H9 (cell line): ENCODE measurements around the gene DSEL. TPM values are rescaled to one million over a fixed set of nuclear protein-coding genes. Genes with fewer than 3 reads are reported as not detected.

ENCODE experiments used
- DNase-seq: peaks from one replicate; pipeline ENCODE4 v3.0.0-alpha.2; 2017
- H2AFZ ChIP-seq: one replicate; pipeline ENCODE4 v1.6.1; 2013; ENCODE audit warnings: mild to moderate bottlenecking, low read length, control low read depth, moderate library complexity
- H2AK5ac ChIP-seq: 2 replicates; pipeline ENCODE4 v1.6.1; 2013; ENCODE audit warnings: low read length, control low read depth, mixed read lengths; ENCODE audit not compliant: insufficient read length
- H2BK120ac ChIP-seq: one replicate; pipeline ENCODE4 v1.6.1; 2013; ENCODE audit warnings: low read depth, mild to moderate bottlenecking, low read length, control low read depth, inconsistent platforms; ENCODE audit not compliant: poor library complexity, severe bottlenecking
- H2BK12ac ChIP-seq: 2 replicates; pipeline ENCODE4 v1.6.1; 2013; ENCODE audit warnings: low read length, control low read depth, mixed read lengths, low read depth; ENCODE audit not compliant: insufficient read length
- H2BK15ac ChIP-seq: 2 replicates; pipeline ENCODE4 v1.6.1; 2013; ENCODE audit warnings: low read depth, low read length, control low read depth
- H2BK20ac ChIP-seq: one replicate; pipeline ENCODE4 v1.6.1; 2013; ENCODE audit warnings: low read depth, mild to moderate bottlenecking, low read length, control low read depth, inconsistent platforms; ENCODE audit not compliant: poor library complexity, severe bottlenecking
- H2BK5ac ChIP-seq: 2 replicates; pipeline ENCODE4 v1.6.1; 2013; ENCODE audit warnings: low read length, control low read depth, mixed read lengths; ENCODE audit not compliant: insufficient read length
- H3K14ac ChIP-seq: 2 replicates; pipeline ENCODE4 v1.6.1; 2013; ENCODE audit warnings: low read length, control low read depth; ENCODE audit not compliant: insufficient read depth
- H3K18ac ChIP-seq: 2 replicates; pipeline ENCODE4 v1.6.1; 2013; ENCODE audit warnings: low read depth, mild to moderate bottlenecking, mixed read lengths, low read length, control low read depth; ENCODE audit not compliant: insufficient read length
- H3K23ac ChIP-seq: 2 replicates; pipeline ENCODE4 v1.6.1; 2013; ENCODE audit warnings: low read length, control low read depth, mixed read lengths, low read depth; ENCODE audit not compliant: insufficient read length
- H3K23me2 ChIP-seq: 2 replicates; pipeline ENCODE4 v1.6.1; 2013; ENCODE audit warnings: low read depth, mild to moderate bottlenecking, mixed read lengths, low read length, control low read depth; ENCODE audit not compliant: insufficient read length, poor library complexity, severe bottlenecking
- H3K27ac ChIP-seq: 2 replicates; pipeline ENCODE4 v1.5.1; 2013; ENCODE audit warnings: low read length, control low read depth, mixed read lengths, low read depth; ENCODE audit not compliant: insufficient read length
- H3K27me3 ChIP-seq: 2 replicates; pipeline ENCODE4 v1.6.1; 2013; ENCODE audit warnings: low read length, control low read depth, inconsistent platforms; ENCODE audit not compliant: insufficient read depth
- H3K4ac ChIP-seq: 2 replicates; pipeline ENCODE4 v1.6.1; 2013; ENCODE audit warnings: low read depth, mild to moderate bottlenecking, control low read depth, inconsistent platforms, low read length, moderate library complexity
- H3K4me1 ChIP-seq: 2 replicates; pipeline ENCODE4 v1.6.1; 2013; ENCODE audit warnings: low read length, control low read depth, inconsistent platforms; ENCODE audit not compliant: insufficient read depth
- H3K4me2 ChIP-seq: 2 replicates; pipeline ENCODE4 v1.6.1; 2013; ENCODE audit warnings: low read length, control low read depth, mixed read lengths; ENCODE audit not compliant: insufficient read length, insufficient read depth
- H3K56ac ChIP-seq: 2 replicates; pipeline ENCODE4 v1.6.1; 2013; ENCODE audit warnings: low read depth, mild to moderate bottlenecking, mixed read lengths, low read length, control low read depth; ENCODE audit not compliant: insufficient read length
- H3K79me1 ChIP-seq: 2 replicates; pipeline ENCODE4 v1.6.1; 2013; ENCODE audit warnings: low read depth, mild to moderate bottlenecking, moderate library complexity, low read length, control low read depth, inconsistent platforms; ENCODE audit not compliant: insufficient read depth, poor library complexity, severe bottlenecking
- H3K79me2 ChIP-seq: 2 replicates; pipeline ENCODE4 v1.6.1; 2013; ENCODE audit warnings: low read length, control low read depth, inconsistent platforms; ENCODE audit not compliant: insufficient read depth
- H3K9ac ChIP-seq: 2 replicates; pipeline ENCODE4 v1.6.1; 2013; ENCODE audit warnings: low read length, control low read depth, mixed read lengths; ENCODE audit not compliant: insufficient read length; ENCODE audit errors: extremely low read depth
- H3K9me3 ChIP-seq: one replicate; pipeline ENCODE4 v1.6.1; 2013; ENCODE audit warnings: low read depth, low read length, inconsistent platforms; ENCODE audit not compliant: control insufficient read depth
- H3T11ph ChIP-seq: one replicate; pipeline ENCODE4 v1.6.1; 2013; ENCODE audit warnings: mild to moderate bottlenecking, low read length, control low read depth, inconsistent platforms
- H4K20me1 ChIP-seq: one replicate; pipeline ENCODE4 v1.6.1; 2013; ENCODE audit not compliant: control insufficient read depth, insufficient read length, insufficient read depth
- H4K5ac ChIP-seq: 2 replicates; pipeline ENCODE4 v1.6.1; 2013; ENCODE audit warnings: low read depth, mild to moderate bottlenecking, mixed read lengths, low read length, control low read depth; ENCODE audit not compliant: insufficient read length
- H4K8ac ChIP-seq: replicated peaks from 2 replicates; pipeline ENCODE4 v1.6.1; 2013; ENCODE audit warnings: low read length, control low read depth, mixed read lengths, low read depth; ENCODE audit not compliant: insufficient read length
- H4K91ac ChIP-seq: 2 replicates; pipeline ENCODE4 v1.6.1; 2013; ENCODE audit warnings: low read depth, mild to moderate bottlenecking, moderate library complexity, mixed read lengths, low read length, control low read depth; ENCODE audit not compliant: insufficient read length
- H3K27ac Mint-ChIP-seq, 3 experiments: 2 replicates in 2 of 3; 3 replicates in 1 of 3; pipeline ENCODE4 v1.8.0; 2020 to 2021; ENCODE audit warnings: mixed read lengths in 3 of 3, mild to moderate bottlenecking in 1 of 3, moderate library complexity in 1 of 3
- H3K27me3 Mint-ChIP-seq: 2 replicates; pipeline ENCODE4 v1.8.0; 2021; ENCODE audit warnings: low read depth, mild to moderate bottlenecking, moderate library complexity, mixed read lengths
- H3K36me3 Mint-ChIP-seq, 3 experiments: 2 replicates in 2 of 3; 3 replicates in 1 of 3; pipeline ENCODE4 v1.8.0; 2020 to 2021; ENCODE audit warnings: low read depth in 3 of 3, mixed read lengths in 3 of 3; ENCODE audit not compliant: insufficient read depth in 1 of 3
- H3K4me1 Mint-ChIP-seq, 2 experiments: 2 replicates each; pipeline ENCODE4 v1.8.0; 2020; ENCODE audit warnings: mixed read lengths in 2 of 2
- H3K4me3 Mint-ChIP-seq, 2 experiments: 2 replicates in 1 of 2; 3 replicates in 1 of 2; pipeline ENCODE4 v1.8.0; 2020 to 2021; ENCODE audit warnings: mild to moderate bottlenecking in 2 of 2, mixed read lengths in 2 of 2, moderate library complexity in 1 of 2
- H3K9me3 Mint-ChIP-seq, 2 experiments: 2 replicates in 1 of 2; 3 replicates in 1 of 2; pipeline ENCODE4 v1.8.0; 2020; ENCODE audit warnings: mild to moderate bottlenecking in 2 of 2, mixed read lengths in 2 of 2, moderate library complexity in 1 of 2
- WGBS: extraction: QIAGEN DNeasy Blood & Tissue Kit; methylation state at CpG from one replicate; pipeline ENCODE4 v1.1.7; 2013; ENCODE audit warnings: missing lambda C conversion rate, low lambda C conversion rate, mixed read lengths; ENCODE audit not compliant: insufficient read length; ENCODE audit errors: extremely low coverage; 5-methylcytosine and 5-hydroxymethylcytosine counted together
- total RNA-seq: library from RNA; stranded (reverse); gene quantifications from 2 replicates; pipeline ENCODE4 v1.2.1, GENCODE V29; 2021
- TF ChIP-seq, protein P1 (sequence below): fragments of 200-600 bp; sonication (generic); conservative IDR thresholded peaks from 3 replicates; pipeline ENCODE4 v1.8.0; 2021; ENCODE audit warnings: antibody characterized with exemption, mild to moderate bottlenecking

Gene DSEL
- total RNA-seq, 1 experiment from 2014 or later = 6.0 TPM

DNA sequence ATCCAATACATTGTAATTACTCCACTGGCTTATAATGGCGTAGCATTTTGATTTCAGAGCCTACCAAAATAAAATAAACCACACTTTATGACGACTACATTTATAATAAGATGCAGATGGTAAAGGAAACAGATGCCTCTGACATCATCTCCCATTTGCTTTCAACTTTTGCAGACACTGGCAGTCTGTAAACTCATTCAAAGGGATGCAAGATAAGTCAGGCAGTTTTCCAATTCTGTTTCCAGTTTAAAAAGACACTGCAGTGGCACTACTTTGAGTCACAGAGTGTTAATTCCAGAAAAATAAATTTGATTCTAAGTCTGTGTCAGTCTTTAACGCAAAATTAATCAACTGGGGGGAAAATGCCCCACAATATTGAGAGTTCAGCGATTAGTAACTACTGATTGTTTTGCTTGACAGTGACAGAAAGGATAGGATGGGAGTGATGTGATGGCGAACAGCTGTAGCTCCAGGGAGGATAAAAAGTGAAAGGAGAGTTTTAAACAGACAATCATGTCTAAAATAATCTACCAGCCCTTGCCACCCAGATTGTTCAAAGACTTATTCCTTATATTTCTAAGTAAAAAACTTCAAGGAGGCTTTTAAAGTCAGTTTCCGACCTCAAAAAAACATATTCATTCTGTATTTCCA lies 6.7 kb downstream of the DSEL start:
- H3K4me1 Mint-ChIP-seq = peaks cover 15 to 22% of the 10 kb centered on the region in 2 experiments

More for the DNA sequence above, 6.7 kb downstream of the DSEL start:
- Histone ChIP-seq H3K9ac (no peak overlapping the region), H2BK15ac (no peak overlapping the region), H4K20me1 (no peaks in the 10 kb centered on the region), H2BK12ac (no peak overlapping the region), H4K91ac (no peak overlapping the region), H3K4me2 (no peak overlapping the region), H4K8ac (no peak overlapping the region), H2AK5ac (no peak overlapping the region), H3K14ac (no peak overlapping the region), H3K23ac (no peak overlapping the region), H2BK20ac (no peak overlapping the region), H2BK5ac (no peak overlapping the region), H3K27ac (no peak overlapping the region), H3T11ph (no peak overlapping the region), H2AFZ (no peak overlapping the region), H3K18ac (no peak overlapping the region), H3K79me2 (peaks cover 16% of the 10 kb centered on the region; the same call in 1 of the 2 replicates), H2BK120ac (no peak overlapping the region), H3K27me3 (no peaks in the 10 kb centered on the region), H3K9me3 (no peaks in the 10 kb centered on the region), H3K79me1 (no peaks in the 10 kb centered on the region), H4K5ac (no peak overlapping the region), H3K23me2 (no peaks in the 10 kb centered on the region), H3K4ac (no peak overlapping the region), H3K4me1 (peaks cover 4% of the 10 kb centered on the region; the same call in 1 of the 2 replicates), H3K56ac (no peak overlapping the region)
- no CpG with 5 or more reads among the region's 6 CpGs for WGBS
- H3K27me3 Mint-ChIP-seq = no peaks in the 10 kb centered on the region
- H3K4me3 Mint-ChIP-seq = no peak overlapping the region
- no peak overlapping the region for H3K27ac Mint-ChIP-seq
- H3K9me3 Mint-ChIP-seq = 0 out of 5 replicates have a peak, but pooled peaks cover 0 to 2% of the 10 kb centered on the region in 2 experiments
- no peak for DNase-seq
- peaks cover 9 to 31% (median 10%) of the 10 kb centered on the region in 3 experiments for H3K36me3 Mint-ChIP-seq
- TF ChIP-seq, protein P1, sequence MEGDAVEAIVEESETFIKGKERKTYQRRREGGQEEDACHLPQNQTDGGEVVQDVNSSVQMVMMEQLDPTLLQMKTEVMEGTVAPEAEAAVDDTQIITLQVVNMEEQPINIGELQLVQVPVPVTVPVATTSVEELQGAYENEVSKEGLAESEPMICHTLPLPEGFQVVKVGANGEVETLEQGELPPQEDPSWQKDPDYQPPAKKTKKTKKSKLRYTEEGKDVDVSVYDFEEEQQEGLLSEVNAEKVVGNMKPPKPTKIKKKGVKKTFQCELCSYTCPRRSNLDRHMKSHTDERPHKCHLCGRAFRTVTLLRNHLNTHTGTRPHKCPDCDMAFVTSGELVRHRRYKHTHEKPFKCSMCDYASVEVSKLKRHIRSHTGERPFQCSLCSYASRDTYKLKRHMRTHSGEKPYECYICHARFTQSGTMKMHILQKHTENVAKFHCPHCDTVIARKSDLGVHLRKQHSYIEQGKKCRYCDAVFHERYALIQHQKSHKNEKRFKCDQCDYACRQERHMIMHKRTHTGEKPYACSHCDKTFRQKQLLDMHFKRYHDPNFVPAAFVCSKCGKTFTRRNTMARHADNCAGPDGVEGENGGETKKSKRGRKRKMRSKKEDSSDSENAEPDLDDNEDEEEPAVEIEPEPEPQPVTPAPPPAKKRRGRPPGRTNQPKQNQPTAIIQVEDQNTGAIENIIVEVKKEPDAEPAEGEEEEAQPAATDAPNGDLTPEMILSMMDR = no peak
